H1 (cell line): ENCODE results near the gene MBNL1. TPM values are rescaled to one million over a fixed set of nuclear protein-coding genes. Genes with fewer than 3 reads are reported as not detected.

ENCODE experiments used
- CTCF ChIA-PET: fragments of 300-600 bp; sonication (Branson Sonifier 250); formaldehyde crosslinking; loops from one replicate; lab custom pipeline; 2021; ENCODE audit not compliant: partially characterized antibody; lab: Charles Lee
- POLR2A ChIA-PET: fragments of 300-600 bp; sonication (Branson Sonifier 250); formaldehyde crosslinking; loops from one replicate; lab custom pipeline; 2021; ENCODE audit warnings: inconsistent platforms; ENCODE audit not compliant: partially characterized antibody; lab: Charles Lee
- DNase-seq, 2 experiments: peaks; one replicate each; pipeline versions ENCODE4 v3.0.0 to v3.0.0-alpha.2; 2010 to 2022; ENCODE audit warnings: low spot score in 2 of 2, low read depth in 1 of 2, mixed read lengths in 1 of 2
- FAIRE-seq: peaks from 2 replicates; lab custom pipeline; 2011; peaks lifted over from hg19 to GRCh38; lab: Jason Lieb, UNC
- H2AFZ ChIP-seq: 2 replicates; pipeline ENCODE4 v1.8.1; 2012; ENCODE audit warnings: low read length, inconsistent platforms
- H2AK5ac ChIP-seq: 2 replicates; pipeline ENCODE4 v1.6.1; 2013; ENCODE audit warnings: low read depth, low read length
- H2BK120ac ChIP-seq: replicated peaks from 2 replicates; pipeline ENCODE3; 2013; ENCODE audit warnings: low read depth, low read length, inconsistent platforms
- H2BK12ac ChIP-seq: 2 replicates; pipeline ENCODE4 v1.6.1; 2013; ENCODE audit warnings: low read depth, low read length
- H2BK15ac ChIP-seq: 2 replicates; pipeline ENCODE4 v1.6.1; 2013; ENCODE audit warnings: low read length
- H2BK20ac ChIP-seq: 2 replicates; pipeline ENCODE4 v1.6.1; 2013; ENCODE audit warnings: low read length
- H2BK5ac ChIP-seq: 2 replicates; pipeline ENCODE4 v1.6.1; 2013; ENCODE audit warnings: low read depth, low read length
- H3K14ac ChIP-seq: 2 replicates; pipeline ENCODE4 v1.6.1; 2013; ENCODE audit warnings: inconsistent platforms; ENCODE audit not compliant: insufficient read length
- H3K18ac ChIP-seq: 2 replicates; pipeline ENCODE4 v1.6.1; 2013; ENCODE audit warnings: low read length; ENCODE audit errors: extremely low read depth
- H3K23ac ChIP-seq: 2 replicates; pipeline ENCODE4 v1.6.1; 2013; ENCODE audit warnings: inconsistent platforms; ENCODE audit not compliant: insufficient read length
- H3K23me2 ChIP-seq: 2 replicates; pipeline ENCODE4 v1.6.1; 2013; ENCODE audit warnings: low read depth, low read length
- H3K27ac ChIP-seq: 2 replicates; pipeline ENCODE4 v1.6.1; 2011; ENCODE audit warnings: low read depth, low read length, inconsistent platforms
- H3K27me3 ChIP-seq, 4 experiments: replicated peaks in 1 of 4; 1 replicate in 1 of 4; 2 replicates in 3 of 4; pipeline versions ENCODE4 v1.6.1 to v1.8.1; 2011 to 2013; ENCODE audit warnings: low read length in 3 of 4, mild to moderate bottlenecking in 3 of 4, inconsistent platforms in 2 of 4, mixed read lengths in 2 of 4, moderate library complexity in 1 of 4; ENCODE audit not compliant: control insufficient read depth in 3 of 4, insufficient read depth in 3 of 4; ENCODE audit errors: extremely low read depth in 1 of 4
- H3K36me3 ChIP-seq, 4 experiments: 2 replicates each; pipeline versions ENCODE4 v1.6.1 to v1.8.1; 2011 to 2013; ENCODE audit warnings: mild to moderate bottlenecking in 4 of 4, low read length in 3 of 4, moderate library complexity in 2 of 4, control low read depth in 1 of 4, inconsistent platforms in 1 of 4; ENCODE audit not compliant: insufficient read depth in 4 of 4, control insufficient read depth in 2 of 4
- H3K4ac ChIP-seq: replicated peaks from 2 replicates; pipeline ENCODE3; 2013; ENCODE audit warnings: low read length, low read depth, mixed read lengths, inconsistent platforms; ENCODE audit not compliant: insufficient read length
- H3K4me1 ChIP-seq, 4 experiments: replicated peaks in 1 of 4; 1 replicate in 1 of 4; 2 replicates in 3 of 4; pipeline versions ENCODE4 v1.6.1 to v1.8.1; 2011 to 2013; ENCODE audit warnings: low read length in 3 of 4, inconsistent platforms in 2 of 4, mixed read lengths in 1 of 4; ENCODE audit not compliant: insufficient read depth in 4 of 4, control insufficient read depth in 3 of 4
- H3K4me2 ChIP-seq, 2 experiments: 2 replicates each; pipeline versions ENCODE4 v1.6.1 to v1.8.1; 2011 to 2013; ENCODE audit warnings: low read depth in 2 of 2, low read length in 2 of 2, control low read depth in 1 of 2, inconsistent platforms in 1 of 2, mild to moderate bottlenecking in 1 of 2; ENCODE audit not compliant: insufficient read depth in 1 of 2
- H3K4me3 ChIP-seq, 4 experiments: fragments of 200-600, 300-600 bp in 1 of 4; sonication (generic), shearing (Covaris generic), sonication (Bioruptor Twin) in 1 of 4; 2 replicates each; pipeline versions ENCODE4 v1.5.1 to v1.8.1; 2011 to 2016; ENCODE audit warnings: low read length in 4 of 4, low read depth in 3 of 4, control low read depth in 2 of 4, inconsistent platforms in 2 of 4, mild to moderate bottlenecking in 2 of 4, mixed read lengths in 1 of 4, moderate library complexity in 1 of 4; ENCODE audit not compliant: insufficient read depth in 2 of 4; ENCODE audit errors: extremely low read depth in 1 of 4
- H3K56ac ChIP-seq: replicated peaks from 2 replicates; pipeline ENCODE3; 2013; ENCODE audit warnings: low read depth, mild to moderate bottlenecking, mixed read lengths, low read length, inconsistent platforms; ENCODE audit not compliant: insufficient read length
- H3K79me1 ChIP-seq: 2 replicates; pipeline ENCODE4 v1.6.1; 2013; ENCODE audit warnings: low read depth, low read length, control low read depth
- H3K79me2 ChIP-seq, 2 experiments: 2 replicates each; pipeline versions ENCODE4 v1.6.1 to v1.8.1; 2012 to 2013; ENCODE audit warnings: low read length in 2 of 2, mild to moderate bottlenecking in 2 of 2, inconsistent platforms in 1 of 2; ENCODE audit not compliant: insufficient read depth in 2 of 2, control insufficient read depth in 1 of 2
- H3K9ac ChIP-seq, 4 experiments: replicated peaks in 1 of 4; 1 replicate in 1 of 4; 2 replicates in 3 of 4; pipeline versions ENCODE4 v1.6.1 to v1.8.1; 2011 to 2013; ENCODE audit warnings: low read depth in 3 of 4, low read length in 3 of 4, control low read depth in 2 of 4, mild to moderate bottlenecking in 2 of 4, moderate library complexity in 2 of 4, inconsistent platforms in 1 of 4; ENCODE audit errors: extremely low read depth in 1 of 4
- H3K9me3 ChIP-seq, 2 experiments: 2 replicates each; pipeline versions ENCODE4 v1.6.1 to v1.8.1; 2012 to 2013; ENCODE audit warnings: mild to moderate bottlenecking in 2 of 2, moderate library complexity in 2 of 2, control low read depth in 1 of 2, inconsistent platforms in 1 of 2, low read depth in 1 of 2, low read length in 1 of 2, mixed read lengths in 1 of 2; ENCODE audit not compliant: insufficient read depth in 2 of 2
- H4K20me1 ChIP-seq, 2 experiments: replicated peaks in 1 of 2; 2 replicates each; pipeline versions ENCODE3 to v1.8.1; 2011 to 2013; ENCODE audit warnings: inconsistent platforms in 2 of 2, low read length in 2 of 2, mild to moderate bottlenecking in 1 of 2; ENCODE audit not compliant: insufficient read depth in 2 of 2, control insufficient read depth in 1 of 2
- H4K5ac ChIP-seq: 2 replicates; pipeline ENCODE4 v1.6.1; 2013; ENCODE audit warnings: low read length, low read depth, mixed read lengths, inconsistent platforms; ENCODE audit not compliant: insufficient read length
- H4K8ac ChIP-seq: 2 replicates; pipeline ENCODE4 v1.8.0; 2013; ENCODE audit warnings: mild to moderate bottlenecking, moderate library complexity, low read length, inconsistent platforms; ENCODE audit not compliant: insufficient read depth; ENCODE audit errors: extremely low read depth
- H4K91ac ChIP-seq: replicated peaks from 2 replicates; pipeline ENCODE3; 2013; ENCODE audit warnings: low read length, mixed read lengths, inconsistent platforms; ENCODE audit not compliant: insufficient read length
- CEBPB ChIP-seq: IDR thresholded peaks from 2 replicates; pipeline ENCODE4 v1.6.1; 2012; ENCODE audit warnings: low read depth, low read length
- EZH2 ChIP-seq: fragments of 200-600 bp; sonication (generic); IDR thresholded peaks from 2 replicates; pipeline ENCODE4 v1.7.1; 2012; ENCODE audit warnings: low read depth, mild to moderate bottlenecking, moderate library complexity, low read length, inconsistent platforms; ENCODE audit not compliant: severe bottlenecking
- FOSL1 ChIP-seq: IDR thresholded peaks from 2 replicates; pipeline ENCODE4 v1.6.1; 2011; ENCODE audit warnings: mild to moderate bottlenecking, low read depth, low read length, moderate library complexity; ENCODE audit not compliant: insufficient read depth
- GABPA ChIP-seq: IDR thresholded peaks from 2 replicates; pipeline ENCODE4 v1.6.1; 2011; ENCODE audit warnings: mild to moderate bottlenecking, low read length, moderate library complexity, borderline replicate concordance; ENCODE audit not compliant: insufficient read depth
- GTF2F1 ChIP-seq: IDR thresholded peaks from 2 replicates; pipeline ENCODE4 v1.6.1; 2012; ENCODE audit warnings: low read depth, low read length, improper control_type of control experiment, borderline replicate concordance
- JUND ChIP-seq: IDR thresholded peaks from 2 replicates; pipeline ENCODE4 v1.6.1; 2011; ENCODE audit warnings: mild to moderate bottlenecking, improper control_type of control experiment, low read length
- KDM5A ChIP-seq: fragments of 200-600 bp; IDR thresholded peaks from 2 replicates; pipeline ENCODE4 v1.7.1; 2012; ENCODE audit warnings: mild to moderate bottlenecking, low read length, inconsistent platforms, mixed read lengths
- POLR2AphosphoS5 ChIP-seq: IDR thresholded peaks from 2 replicates; pipeline ENCODE4 v1.6.1; 2011; ENCODE audit warnings: low read depth, low read length
- SIRT6 ChIP-seq: IDR thresholded peaks from one replicate; pipeline ENCODE4 v1.7.1; 2012; ENCODE audit warnings: low read length, inconsistent platforms
- WGBS, 2 experiments: shearing (Covaris generic) in 1 of 2; methylation state at CpG; one replicate each; pipeline versions ENCODE4 v1.1.6 to v1.1.7; 2013 to 2015; ENCODE audit warnings: low lambda C conversion rate in 2 of 2, mixed read lengths in 2 of 2, inconsistent platforms in 1 of 2, low coverage in 1 of 2, missing lambda C conversion rate in 1 of 2; ENCODE audit not compliant: insufficient replicate concordance in 2 of 2, insufficient coverage in 1 of 2, insufficient read length in 1 of 2; ENCODE audit errors: extremely low coverage in 1 of 2, missing lambda C conversion rate in 1 of 2; 5-methylcytosine and 5-hydroxymethylcytosine counted together
- polyA plus RNA-seq, 7 experiments: library from polyadenylated mRNA; depleted of rRNA in 3 of 7; stranded (reverse) in 5 of 7; unstranded in 2 of 7; fragments of >200 nt in 5 of 7; fragments of 200-250 nt in 2 of 7; gene quantifications; 1 replicate in 5 of 7; 2 replicates in 1 of 7; 4 replicates in 1 of 7; pipeline versions ENCODE4 v1.2.1 to v1.2.3, GENCODE V29; 2011 to 2013; ENCODE audit warnings: missing spikeins in 2 of 7, mixed read lengths in 2 of 7
- total RNA-seq: library from RNA; stranded (reverse); fragmentation: NEBNext Ultra II Directional; extraction: Animal tissue kit (Norgen Biotek cat#: 25700); gene quantifications from 2 replicates; pipeline ENCODE4 v1.2.1, GENCODE V29; 2021
- TF ChIP-seq, protein P1 (sequence below): IDR thresholded peaks from 2 replicates; pipeline ENCODE4 v1.6.1; 2012; ENCODE audit warnings: inconsistent platforms
- TF ChIP-seq, protein P2 (sequence below): IDR thresholded peaks from 2 replicates; pipeline ENCODE4 v1.6.1; 2012; ENCODE audit warnings: low read length, inconsistent platforms

Gene MBNL1
- total and polyA plus RNA-seq, 2 of the 8 experiments (the other 6 are each of a cell fraction or from before 2014, with no cell fraction given) = 5.0 to 16.4 TPM

DNA sequence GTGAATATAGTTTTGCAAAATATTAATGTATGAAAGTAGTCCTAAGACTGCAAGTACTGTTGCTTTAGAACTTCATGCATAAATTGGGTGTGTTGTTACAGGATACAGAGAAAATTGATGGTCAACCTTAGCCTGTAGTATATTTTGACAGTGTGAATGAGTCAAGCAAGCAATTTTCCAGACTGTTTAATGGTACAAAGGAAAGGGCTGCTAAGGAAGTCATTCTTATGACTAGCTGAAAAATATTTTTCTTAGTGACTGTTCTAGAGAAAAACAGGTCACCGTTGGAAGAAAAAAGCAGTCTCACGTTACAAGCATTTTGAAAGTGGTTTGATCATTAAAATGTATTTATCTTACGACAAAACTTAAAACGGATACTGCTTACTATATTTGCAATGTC is 49.2 kb downstream of the MBNL1 start:
- H2AK5ac ChIP-seq = no peak overlapping the region
- no peaks in the 10 kb centered on the region for H3K27me3 ChIP-seq
- H4K20me1 ChIP-seq = no peaks in the 10 kb centered on the region
- no peak overlapping the region for H3K4me2 ChIP-seq
- H4K91ac ChIP-seq = no peak overlapping the region
- no peaks in the 10 kb centered on the region for H3K79me1 ChIP-seq
- peaks cover 0 to 7% (median 1%) of the 10 kb centered on the region in 4 experiments; a peak in 3 of 7 replicates for H3K4me1 ChIP-seq
- no peak overlapping the region for H3K14ac ChIP-seq
- H3K4me3 ChIP-seq = no peak overlapping the region
- CTCF ChIA-PET = interaction anchor here (1.4 kb wide), 1 partner anchor 30 kb away, joined by 3 read pairs; no protein-coding TSS in a partner anchor
- no peak overlapping the region for H2BK15ac ChIP-seq
- no peak for TF ChIP-seq GTF2F1
- TF ChIP-seq JUND = no peak
- no peak for TF ChIP-seq KDM5A
- TF ChIP-seq, protein P1, sequence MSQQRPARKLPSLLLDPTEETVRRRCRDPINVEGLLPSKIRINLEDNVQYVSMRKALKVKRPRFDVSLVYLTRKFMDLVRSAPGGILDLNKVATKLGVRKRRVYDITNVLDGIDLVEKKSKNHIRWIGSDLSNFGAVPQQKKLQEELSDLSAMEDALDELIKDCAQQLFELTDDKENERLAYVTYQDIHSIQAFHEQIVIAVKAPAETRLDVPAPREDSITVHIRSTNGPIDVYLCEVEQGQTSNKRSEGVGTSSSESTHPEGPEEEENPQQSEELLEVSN = no peak
- no peak for TF ChIP-seq EZH2
- TF ChIP-seq SIRT6 = no peak
- TF ChIP-seq, protein P2, sequence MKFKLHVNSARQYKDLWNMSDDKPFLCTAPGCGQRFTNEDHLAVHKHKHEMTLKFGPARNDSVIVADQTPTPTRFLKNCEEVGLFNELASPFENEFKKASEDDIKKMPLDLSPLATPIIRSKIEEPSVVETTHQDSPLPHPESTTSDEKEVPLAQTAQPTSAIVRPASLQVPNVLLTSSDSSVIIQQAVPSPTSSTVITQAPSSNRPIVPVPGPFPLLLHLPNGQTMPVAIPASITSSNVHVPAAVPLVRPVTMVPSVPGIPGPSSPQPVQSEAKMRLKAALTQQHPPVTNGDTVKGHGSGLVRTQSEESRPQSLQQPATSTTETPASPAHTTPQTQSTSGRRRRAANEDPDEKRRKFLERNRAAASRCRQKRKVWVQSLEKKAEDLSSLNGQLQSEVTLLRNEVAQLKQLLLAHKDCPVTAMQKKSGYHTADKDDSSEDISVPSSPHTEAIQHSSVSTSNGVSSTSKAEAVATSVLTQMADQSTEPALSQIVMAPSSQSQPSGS = no peak
- no peak for TF ChIP-seq POLR2AphosphoS5
- TF ChIP-seq FOSL1 = no peak
- no peak for TF ChIP-seq CEBPB
- TF ChIP-seq GABPA = no peak
- no peak for FAIRE-seq
- no peak overlapping the region for H2BK120ac ChIP-seq
- H4K5ac ChIP-seq = no peak overlapping the region
- no peak for DNase-seq
- POLR2A ChIA-PET = interaction anchor here (1.1 kb wide), 1 partner anchor 11 kb away, joined by 4 read pairs; no protein-coding TSS in a partner anchor
- H3K56ac ChIP-seq = no peak overlapping the region
- 94% methylated on average over 4 of the region's 4 CpGs; no CpG with 5 or more reads in 1 of the 2 experiments for WGBS, 2 experiments
- peaks cover 0 to 28% of the 10 kb centered on the region in 2 experiments; a peak in 2 of 4 replicates for H3K79me2 ChIP-seq
- no peak overlapping the region for H3K4ac ChIP-seq
- no peak overlapping the region for H2BK5ac ChIP-seq
- no peaks in the 10 kb centered on the region for H3K9me3 ChIP-seq
- H4K8ac ChIP-seq = no peak overlapping the region
- no peaks in the 10 kb centered on the region for H3K23me2 ChIP-seq
- no peak overlapping the region for H3K23ac ChIP-seq
- H2BK20ac ChIP-seq = no peak overlapping the region
- H3K27ac ChIP-seq = no peak overlapping the region
- no peak overlapping the region for H2BK12ac ChIP-seq
- H3K36me3 ChIP-seq = no peaks in the 10 kb centered on the region
- H2AFZ ChIP-seq = no peak overlapping the region
- H3K18ac ChIP-seq = no peak overlapping the region
- H3K9ac ChIP-seq = no peak overlapping the region
